Liver (tissue), 3 donors: ENCODE results near the gene SPATS2L.

Experiments used
- FOXA1 ChIP-seq: IDR thresholded peaks from 2 replicates; pipeline ENCODE4 v1.6.1; 2016; ENCODE audit warnings: antibody characterized with exemption
- HNF4G ChIP-seq: IDR thresholded peaks from 2 replicates; pipeline ENCODE4 v1.6.1; 2016; ENCODE audit warnings: antibody characterized with exemption
- JUND ChIP-seq, 2 donors: IDR thresholded peaks; 2 replicates each; pipeline ENCODE4 v1.6.1; 2016; ENCODE audit warnings: antibody characterized with exemption in 2 of 2
- RAD21 ChIP-seq, 2 donors: IDR thresholded peaks; 2 replicates each; pipeline ENCODE4 v1.6.1; 2016; ENCODE audit warnings: antibody characterized with exemption in 2 of 2, mild to moderate bottlenecking in 2 of 2
- RXRA ChIP-seq, 2 donors: IDR thresholded peaks; 2 replicates each; pipeline ENCODE4 v1.6.1; 2017 to 2018; ENCODE audit warnings: antibody characterized with exemption in 2 of 2, mild to moderate bottlenecking in 1 of 2
- SP1 ChIP-seq: IDR thresholded peaks from 2 replicates; pipeline ENCODE4 v1.6.1; 2018; ENCODE audit warnings: antibody characterized with exemption, mild to moderate bottlenecking
- TF ChIP-seq, protein P1 (sequence below): fragments of 150-350 bp; IDR thresholded peaks from 2 replicates; pipeline ENCODE4 v1.5.1; 2017; ENCODE audit warnings: improper control_type of control experiment, low read depth, low read length; ENCODE audit not compliant: missing input control
- TF ChIP-seq, protein P2 (sequence below): IDR thresholded peaks from 2 replicates; pipeline ENCODE4 v1.6.1; 2016; ENCODE audit warnings: antibody characterized with exemption
- TF ChIP-seq, protein P3 (sequence below): IDR thresholded peaks from 2 replicates; pipeline ENCODE4 v1.6.1; 2016; ENCODE audit warnings: antibody characterized with exemption
- TF ChIP-seq, protein P4 (sequence below): IDR thresholded peaks from 2 replicates; pipeline ENCODE4 v1.6.1; 2016; ENCODE audit warnings: antibody characterized with exemption
- TF ChIP-seq, protein P5 (sequence below): IDR thresholded peaks from 2 replicates; pipeline ENCODE4 v1.6.1; 2016; ENCODE audit warnings: antibody characterized with exemption, mild to moderate bottlenecking
- donor health status: healthy.
- donor health status: healthy.

DNA sequence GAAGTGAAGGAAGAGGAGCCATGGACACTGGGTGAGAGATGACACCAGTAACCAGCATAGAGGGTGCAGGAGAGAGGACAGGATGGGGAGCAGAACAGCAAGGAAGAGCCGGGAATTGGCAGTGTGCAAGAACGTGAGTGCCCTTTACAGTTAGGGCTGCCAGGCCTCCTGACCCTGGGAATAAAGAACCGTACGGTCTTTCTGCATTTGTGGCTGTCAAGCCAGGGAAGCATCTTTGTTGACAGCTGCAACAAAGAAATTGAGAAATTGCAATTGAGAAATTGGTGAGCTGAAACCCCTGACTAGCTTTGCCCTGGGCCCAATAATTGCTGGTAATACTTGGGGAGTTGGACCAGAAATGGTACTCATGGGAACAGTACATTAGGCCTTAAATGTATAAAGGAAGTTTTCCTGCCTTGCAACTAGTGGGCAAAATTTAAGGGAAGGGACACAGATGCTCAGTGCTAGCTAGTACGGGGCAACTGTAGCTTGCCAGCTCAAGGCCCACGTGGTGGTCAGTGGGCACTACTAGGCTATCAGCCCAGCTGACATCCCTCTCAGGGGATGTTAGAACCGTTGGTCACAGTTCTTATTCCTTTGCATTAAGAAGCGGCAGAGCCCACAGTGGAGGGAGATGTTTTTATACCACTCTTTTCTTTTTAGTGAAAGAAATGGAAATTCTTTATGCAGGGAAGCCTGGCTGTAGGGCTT is 146.8 kb downstream of the SPATS2L start:
- TF ChIP-seq, protein P1, sequence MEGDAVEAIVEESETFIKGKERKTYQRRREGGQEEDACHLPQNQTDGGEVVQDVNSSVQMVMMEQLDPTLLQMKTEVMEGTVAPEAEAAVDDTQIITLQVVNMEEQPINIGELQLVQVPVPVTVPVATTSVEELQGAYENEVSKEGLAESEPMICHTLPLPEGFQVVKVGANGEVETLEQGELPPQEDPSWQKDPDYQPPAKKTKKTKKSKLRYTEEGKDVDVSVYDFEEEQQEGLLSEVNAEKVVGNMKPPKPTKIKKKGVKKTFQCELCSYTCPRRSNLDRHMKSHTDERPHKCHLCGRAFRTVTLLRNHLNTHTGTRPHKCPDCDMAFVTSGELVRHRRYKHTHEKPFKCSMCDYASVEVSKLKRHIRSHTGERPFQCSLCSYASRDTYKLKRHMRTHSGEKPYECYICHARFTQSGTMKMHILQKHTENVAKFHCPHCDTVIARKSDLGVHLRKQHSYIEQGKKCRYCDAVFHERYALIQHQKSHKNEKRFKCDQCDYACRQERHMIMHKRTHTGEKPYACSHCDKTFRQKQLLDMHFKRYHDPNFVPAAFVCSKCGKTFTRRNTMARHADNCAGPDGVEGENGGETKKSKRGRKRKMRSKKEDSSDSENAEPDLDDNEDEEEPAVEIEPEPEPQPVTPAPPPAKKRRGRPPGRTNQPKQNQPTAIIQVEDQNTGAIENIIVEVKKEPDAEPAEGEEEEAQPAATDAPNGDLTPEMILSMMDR = no peak
- TF ChIP-seq JUND (IDR thresholded peaks at IDR 0.05) = no peak
- TF ChIP-seq, protein P2, sequence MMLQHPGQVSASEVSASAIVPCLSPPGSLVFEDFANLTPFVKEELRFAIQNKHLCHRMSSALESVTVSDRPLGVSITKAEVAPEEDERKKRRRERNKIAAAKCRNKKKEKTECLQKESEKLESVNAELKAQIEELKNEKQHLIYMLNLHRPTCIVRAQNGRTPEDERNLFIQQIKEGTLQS = no peak
- no peak for TF ChIP-seq RAD21 (IDR thresholded peaks at IDR 0.05)
- TF ChIP-seq HNF4G = no peak
- no peak for TF ChIP-seq RXRA (IDR thresholded peaks at IDR 0.05)
- TF ChIP-seq, protein P3, sequence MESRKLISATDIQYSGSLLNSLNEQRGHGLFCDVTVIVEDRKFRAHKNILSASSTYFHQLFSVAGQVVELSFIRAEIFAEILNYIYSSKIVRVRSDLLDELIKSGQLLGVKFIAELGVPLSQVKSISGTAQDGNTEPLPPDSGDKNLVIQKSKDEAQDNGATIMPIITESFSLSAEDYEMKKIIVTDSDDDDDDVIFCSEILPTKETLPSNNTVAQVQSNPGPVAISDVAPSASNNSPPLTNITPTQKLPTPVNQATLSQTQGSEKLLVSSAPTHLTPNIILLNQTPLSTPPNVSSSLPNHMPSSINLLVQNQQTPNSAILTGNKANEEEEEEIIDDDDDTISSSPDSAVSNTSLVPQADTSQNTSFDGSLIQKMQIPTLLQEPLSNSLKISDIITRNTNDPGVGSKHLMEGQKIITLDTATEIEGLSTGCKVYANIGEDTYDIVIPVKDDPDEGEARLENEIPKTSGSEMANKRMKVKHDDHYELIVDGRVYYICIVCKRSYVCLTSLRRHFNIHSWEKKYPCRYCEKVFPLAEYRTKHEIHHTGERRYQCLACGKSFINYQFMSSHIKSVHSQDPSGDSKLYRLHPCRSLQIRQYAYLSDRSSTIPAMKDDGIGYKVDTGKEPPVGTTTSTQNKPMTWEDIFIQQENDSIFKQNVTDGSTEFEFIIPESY = no peak
- TF ChIP-seq SP1 = no peak
- no peak for TF ChIP-seq FOXA1
- TF ChIP-seq, protein P4, sequence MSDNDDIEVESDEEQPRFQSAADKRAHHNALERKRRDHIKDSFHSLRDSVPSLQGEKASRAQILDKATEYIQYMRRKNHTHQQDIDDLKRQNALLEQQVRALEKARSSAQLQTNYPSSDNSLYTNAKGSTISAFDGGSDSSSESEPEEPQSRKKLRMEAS = no peak
- TF ChIP-seq, protein P5, sequence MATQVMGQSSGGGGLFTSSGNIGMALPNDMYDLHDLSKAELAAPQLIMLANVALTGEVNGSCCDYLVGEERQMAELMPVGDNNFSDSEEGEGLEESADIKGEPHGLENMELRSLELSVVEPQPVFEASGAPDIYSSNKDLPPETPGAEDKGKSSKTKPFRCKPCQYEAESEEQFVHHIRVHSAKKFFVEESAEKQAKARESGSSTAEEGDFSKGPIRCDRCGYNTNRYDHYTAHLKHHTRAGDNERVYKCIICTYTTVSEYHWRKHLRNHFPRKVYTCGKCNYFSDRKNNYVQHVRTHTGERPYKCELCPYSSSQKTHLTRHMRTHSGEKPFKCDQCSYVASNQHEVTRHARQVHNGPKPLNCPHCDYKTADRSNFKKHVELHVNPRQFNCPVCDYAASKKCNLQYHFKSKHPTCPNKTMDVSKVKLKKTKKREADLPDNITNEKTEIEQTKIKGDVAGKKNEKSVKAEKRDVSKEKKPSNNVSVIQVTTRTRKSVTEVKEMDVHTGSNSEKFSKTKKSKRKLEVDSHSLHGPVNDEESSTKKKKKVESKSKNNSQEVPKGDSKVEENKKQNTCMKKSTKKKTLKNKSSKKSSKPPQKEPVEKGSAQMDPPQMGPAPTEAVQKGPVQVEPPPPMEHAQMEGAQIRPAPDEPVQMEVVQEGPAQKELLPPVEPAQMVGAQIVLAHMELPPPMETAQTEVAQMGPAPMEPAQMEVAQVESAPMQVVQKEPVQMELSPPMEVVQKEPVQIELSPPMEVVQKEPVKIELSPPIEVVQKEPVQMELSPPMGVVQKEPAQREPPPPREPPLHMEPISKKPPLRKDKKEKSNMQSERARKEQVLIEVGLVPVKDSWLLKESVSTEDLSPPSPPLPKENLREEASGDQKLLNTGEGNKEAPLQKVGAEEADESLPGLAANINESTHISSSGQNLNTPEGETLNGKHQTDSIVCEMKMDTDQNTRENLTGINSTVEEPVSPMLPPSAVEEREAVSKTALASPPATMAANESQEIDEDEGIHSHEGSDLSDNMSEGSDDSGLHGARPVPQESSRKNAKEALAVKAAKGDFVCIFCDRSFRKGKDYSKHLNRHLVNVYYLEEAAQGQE = no peak
